HEK293T (cell line): ENCODE data around the gene TFIP11.

Experiments
- FOXA1 ChIP-seq: fragments of 450-650 bp; IDR thresholded peaks from 2 replicates; pipeline ENCODE4 v1.6.1; 2016; ENCODE audit warnings: mild to moderate bottlenecking
- PKNOX1 ChIP-seq: fragments of 450-650 bp; IDR thresholded peaks from 2 replicates; pipeline ENCODE4 v1.6.1; 2016
- TARDBP ChIP-seq: fragments of 450-650 bp; IDR thresholded peaks from 2 replicates; pipeline ENCODE4 v1.6.1; 2016
- ZNF384 ChIP-seq: fragments of 450-650 bp; IDR thresholded peaks from 2 replicates; pipeline ENCODE4 v1.6.1; 2016

DNA sequence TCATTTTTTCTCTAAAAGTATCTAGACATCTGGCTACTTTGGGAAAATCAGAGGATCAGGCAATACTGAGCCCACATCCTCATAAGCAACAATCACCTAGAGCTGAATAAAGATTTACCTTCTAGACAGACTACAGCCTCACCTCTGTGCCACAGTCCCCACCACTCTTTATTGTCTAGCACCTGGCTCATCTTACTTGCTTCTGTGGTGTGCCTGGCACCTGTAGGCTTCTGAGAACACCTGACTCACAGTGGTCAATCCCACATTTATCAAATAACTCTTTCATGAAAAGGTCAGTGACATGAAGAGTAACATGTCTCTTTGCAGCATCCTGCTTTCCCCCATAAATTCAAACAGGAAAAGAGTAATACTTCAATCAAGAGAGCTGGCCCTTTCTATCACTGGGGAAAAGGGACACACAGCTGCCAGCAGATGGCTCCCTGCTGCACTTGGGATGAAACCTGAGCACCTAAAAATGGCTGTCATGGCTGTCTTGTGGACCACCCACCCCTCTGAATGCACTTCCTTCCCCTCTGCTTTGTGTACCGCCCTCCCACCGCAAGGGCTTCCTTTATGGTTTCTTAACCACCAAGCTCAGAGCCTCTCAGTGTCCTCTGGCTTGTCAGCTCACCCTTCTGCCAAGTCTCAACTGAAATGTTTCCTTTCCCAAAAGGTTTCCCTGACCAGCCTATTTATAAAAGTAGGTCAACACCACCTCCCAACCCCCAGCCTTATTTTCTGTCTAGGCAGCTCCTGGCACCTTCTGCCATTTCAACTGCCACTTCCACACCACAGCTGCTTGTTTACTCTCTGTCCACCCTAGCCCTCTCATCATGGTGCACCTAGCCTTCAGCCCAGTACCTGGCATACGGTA, 9.3 kb downstream of the TFIP11 start:
- TF ChIP-seq ZNF384 (no peak), FOXA1 (no peak), PKNOX1 (no peak), TARDBP (no peak)
